ENCODE results near the gene CDAN1.
A peak's percentile ranks its signal among the peaks of the same experiment; 100 is the strongest.

DNA sequence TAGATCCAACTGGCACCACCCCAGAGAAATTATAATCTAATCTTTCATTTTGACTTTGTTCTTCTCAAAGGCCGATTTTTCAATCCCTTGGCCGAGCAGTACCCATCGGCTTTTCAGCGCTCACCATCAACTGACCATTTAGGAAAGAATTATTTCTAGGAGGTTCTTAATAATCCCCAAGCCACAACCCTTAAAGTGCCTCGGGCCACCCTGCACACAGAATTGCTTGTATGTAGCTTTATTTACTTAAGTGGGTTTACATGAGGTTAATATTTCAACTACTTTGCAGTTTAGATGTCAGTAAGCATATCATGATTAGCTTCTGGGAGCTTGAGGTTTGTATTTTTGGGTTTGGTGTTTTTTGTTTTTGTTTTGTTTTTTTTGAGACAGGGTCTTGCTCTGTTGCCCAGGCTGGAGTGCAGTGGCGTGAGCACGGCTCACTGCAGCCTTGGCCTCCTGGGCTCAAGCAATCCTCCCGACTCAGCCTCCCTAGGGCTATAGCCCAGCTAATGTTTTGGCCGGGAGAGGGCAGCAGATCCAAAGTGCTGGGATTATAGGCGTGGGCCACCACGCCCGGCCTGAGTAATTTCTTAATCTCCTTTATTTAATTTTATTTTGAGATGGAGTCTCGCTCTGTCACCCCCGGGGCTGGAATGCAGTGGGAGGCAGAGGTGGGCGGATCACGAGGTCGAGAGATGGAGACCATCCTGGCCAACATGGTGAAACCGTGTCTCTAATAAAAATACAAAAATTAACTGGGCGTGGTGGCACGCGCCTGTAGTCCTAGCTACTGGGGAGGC lies 801 bp upstream of the CDAN1 start:
- TF ChIP-seq, protein P1, sequence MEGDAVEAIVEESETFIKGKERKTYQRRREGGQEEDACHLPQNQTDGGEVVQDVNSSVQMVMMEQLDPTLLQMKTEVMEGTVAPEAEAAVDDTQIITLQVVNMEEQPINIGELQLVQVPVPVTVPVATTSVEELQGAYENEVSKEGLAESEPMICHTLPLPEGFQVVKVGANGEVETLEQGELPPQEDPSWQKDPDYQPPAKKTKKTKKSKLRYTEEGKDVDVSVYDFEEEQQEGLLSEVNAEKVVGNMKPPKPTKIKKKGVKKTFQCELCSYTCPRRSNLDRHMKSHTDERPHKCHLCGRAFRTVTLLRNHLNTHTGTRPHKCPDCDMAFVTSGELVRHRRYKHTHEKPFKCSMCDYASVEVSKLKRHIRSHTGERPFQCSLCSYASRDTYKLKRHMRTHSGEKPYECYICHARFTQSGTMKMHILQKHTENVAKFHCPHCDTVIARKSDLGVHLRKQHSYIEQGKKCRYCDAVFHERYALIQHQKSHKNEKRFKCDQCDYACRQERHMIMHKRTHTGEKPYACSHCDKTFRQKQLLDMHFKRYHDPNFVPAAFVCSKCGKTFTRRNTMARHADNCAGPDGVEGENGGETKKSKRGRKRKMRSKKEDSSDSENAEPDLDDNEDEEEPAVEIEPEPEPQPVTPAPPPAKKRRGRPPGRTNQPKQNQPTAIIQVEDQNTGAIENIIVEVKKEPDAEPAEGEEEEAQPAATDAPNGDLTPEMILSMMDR (IDR thresholded peaks at IDR 0.05) = peak in 1 of 3 experiments; percentile 4
- no peak for TF ChIP-seq POLR2A (IDR thresholded peaks at IDR 0.05)
